ENCODE data around the gene RSPH1. TPM values are rescaled to one million over a fixed set of nuclear protein-coding genes. Genes with fewer than 3 reads are reported as not detected.

RSPH1 gene
- total RNA-seq, 2 donors from 2014 or later, result 1.8 to 2.2 TPM

GRCh38 chr21:42434884-42435283 lies 61.1 kb downstream of the RSPH1 start:
- Histone ChIP-seq H3K36me3 (ENCODE audit: control insufficient read depth, insufficient read depth, low read length) (no peaks in the 10 kb centered on the region), H3K9me3 (ENCODE audit: control insufficient read depth, low read length) (peaks cover 4% of the 10 kb centered on the region), H3K27ac (ENCODE audit: low read depth, low read length) (no peak overlapping the region), H3K9ac (ENCODE audit: extremely low read depth, low read length, poor library complexity, severe bottlenecking) (no peak overlapping the region), H3K27me3 (ENCODE audit: control insufficient read depth, insufficient read depth, low read length, poor library complexity, severe bottlenecking) (no peaks in the 10 kb centered on the region), H3K4me3 (ENCODE audit: low read length) (no peak overlapping the region), H3K4me1 (ENCODE audit: control insufficient read depth, insufficient read depth, low read length) (no peaks in the 10 kb centered on the region)
- no peak for DNase-seq
- WGBS, 2 experiments (ENCODE audit: insufficient coverage in 1 of 2, insufficient read length in 1 of 2), result 80 to 87% methylated on average over 3 of the region's 3 CpGs
- no peak for TF ChIP-seq CTCF (conservative IDR thresholded peaks at IDR 0.05)
- H3K4me1 Mint-ChIP-seq, result no peaks in the 10 kb centered on the region
- peaks cover 15% of the 10 kb centered on the region for H3K9me3 Mint-ChIP-seq
- H3K4me3 Mint-ChIP-seq, result no peak overlapping the region
- no peaks in the 10 kb centered on the region for H3K36me3 Mint-ChIP-seq (ENCODE audit: low read depth)
- peaks cover 20% of the 10 kb centered on the region for H3K27me3 Mint-ChIP-seq (ENCODE audit: insufficient read depth)
- no peak overlapping the region for H3K27ac Mint-ChIP-seq

GRCh38 chr21:42433946-42434551 lies 62.0 kb downstream of the RSPH1 start:
- Histone ChIP-seq H3K36me3 (ENCODE audit: control insufficient read depth, insufficient read depth, low read length) (no peaks in the 10 kb centered on the region), H3K9ac (ENCODE audit: extremely low read depth, low read length, poor library complexity, severe bottlenecking) (no peak overlapping the region), H3K4me3 (ENCODE audit: low read length) (no peak overlapping the region), H3K27ac (ENCODE audit: low read depth, low read length) (no peak overlapping the region), H3K4me1 (ENCODE audit: control insufficient read depth, insufficient read depth, low read length) (no peaks in the 10 kb centered on the region), H3K27me3 (ENCODE audit: control insufficient read depth, insufficient read depth, low read length, poor library complexity, severe bottlenecking) (no peaks in the 10 kb centered on the region), H3K9me3 (ENCODE audit: control insufficient read depth, low read length) (peaks cover 4% of the 10 kb centered on the region)
- H3K4me1 Mint-ChIP-seq, result no peaks in the 10 kb centered on the region
- peaks cover 20% of the 10 kb centered on the region for H3K27me3 Mint-ChIP-seq (ENCODE audit: insufficient read depth)
- 80 to 87% methylated on average over 7 to 10 of the region's 10 CpGs for WGBS, 2 experiments (ENCODE audit: insufficient coverage in 1 of 2, insufficient read length in 1 of 2)
- H3K9me3 Mint-ChIP-seq, result peaks cover 15% of the 10 kb centered on the region
- no peak overlapping the region for H3K27ac Mint-ChIP-seq
- no peak for TF ChIP-seq CTCF (conservative IDR thresholded peaks at IDR 0.05)
- no peak overlapping the region for H3K4me3 Mint-ChIP-seq
- DNase-seq, result no peak
- no peaks in the 10 kb centered on the region for H3K36me3 Mint-ChIP-seq (ENCODE audit: low read depth)

- Histone ChIP-seq H3K4me1 (ENCODE audit: control insufficient read depth, insufficient read depth, low read length) (no peaks in the 10 kb centered on the region), H3K36me3 (ENCODE audit: control insufficient read depth, insufficient read depth, low read length) (no peaks in the 10 kb centered on the region), H3K27me3 (ENCODE audit: control insufficient read depth, insufficient read depth, low read length, poor library complexity, severe bottlenecking) (no peaks in the 10 kb centered on the region), H3K9ac (ENCODE audit: extremely low read depth, low read length, poor library complexity, severe bottlenecking) (no peak overlapping the region), H3K9me3 (ENCODE audit: control insufficient read depth, low read length) (peaks cover 4% of the 10 kb centered on the region), H3K4me3 (ENCODE audit: low read length) (no peak overlapping the region), H3K27ac (ENCODE audit: low read depth, low read length) (no peak overlapping the region)
- no peaks in the 10 kb centered on the region for H3K4me1 Mint-ChIP-seq
- H3K36me3 Mint-ChIP-seq (ENCODE audit: low read depth), result no peaks in the 10 kb centered on the region
- no peak for TF ChIP-seq CTCF (conservative IDR thresholded peaks at IDR 0.05)
- H3K4me3 Mint-ChIP-seq, result no peak overlapping the region
- H3K27ac Mint-ChIP-seq, result no peak overlapping the region
- no peak for DNase-seq
- peaks cover 18% of the 10 kb centered on the region for H3K27me3 Mint-ChIP-seq (ENCODE audit: insufficient read depth)
- 70% methylated on average over 1 of the region's 1 CpG; no CpG with 5 or more reads in 1 of the 2 experiments for WGBS, 2 experiments (ENCODE audit: insufficient coverage in 1 of 2, insufficient read length in 1 of 2)
- H3K9me3 Mint-ChIP-seq, result peaks cover 15% of the 10 kb centered on the region
These were observed 63.3 kb downstream of the RSPH1 start for GRCh38 chr21:42432695-42433094.

Measured in endodermal cell (in vitro differentiated cells).